ENCODE measurements around the gene CORIN.
"Not testable (repeated sequence)": the region's sequence is repeated elsewhere in the genome, so short reads cannot be mapped to it uniquely, and the experiment has no call there.

CORIN gene

GRCh38 chr4:47719576-47719975 lies 118.3 kb downstream of the CORIN start:
- no peak for DNase-seq

GRCh38 chr4:47718696-47719095 lies 119.2 kb downstream of the CORIN start:
- no peak for DNase-seq

GRCh38 chr4:47717188-47717587 lies 120.7 kb downstream of the CORIN start:
- DNase-seq, result no peak

DNA sequence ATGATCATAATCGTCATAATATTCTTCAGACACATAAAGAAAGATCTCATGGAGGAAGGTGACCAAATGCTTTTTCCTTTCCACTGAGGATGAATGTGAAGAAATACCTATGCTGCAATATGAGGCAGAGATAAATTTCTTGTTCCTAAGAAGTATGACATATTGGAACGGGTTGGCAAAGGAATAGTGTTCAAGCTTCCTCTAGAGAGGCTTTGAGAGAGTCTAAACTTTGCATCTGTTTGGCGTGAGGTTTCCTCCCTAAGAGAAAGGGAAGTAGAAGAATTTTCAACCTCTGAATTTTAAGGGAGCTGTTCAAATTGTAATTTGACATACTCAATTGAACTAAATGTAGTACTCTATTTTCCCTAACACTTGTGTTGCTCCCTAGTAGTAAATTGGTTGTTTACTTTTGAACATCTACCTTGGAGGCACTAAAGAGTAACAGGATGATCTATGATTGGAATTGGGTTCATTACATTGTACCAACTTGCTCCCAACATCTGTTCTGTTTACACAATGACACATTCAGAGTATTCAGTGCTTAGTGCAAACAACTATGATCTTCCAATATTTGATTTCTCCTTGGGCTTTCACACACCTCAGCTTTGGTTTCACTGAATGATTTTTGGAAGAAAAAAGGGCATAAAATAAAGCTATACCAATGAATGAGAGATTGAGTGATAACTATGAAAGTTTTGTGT lies 122.0 kb downstream of the CORIN start:
- DNase-seq, result no peak

DNA sequence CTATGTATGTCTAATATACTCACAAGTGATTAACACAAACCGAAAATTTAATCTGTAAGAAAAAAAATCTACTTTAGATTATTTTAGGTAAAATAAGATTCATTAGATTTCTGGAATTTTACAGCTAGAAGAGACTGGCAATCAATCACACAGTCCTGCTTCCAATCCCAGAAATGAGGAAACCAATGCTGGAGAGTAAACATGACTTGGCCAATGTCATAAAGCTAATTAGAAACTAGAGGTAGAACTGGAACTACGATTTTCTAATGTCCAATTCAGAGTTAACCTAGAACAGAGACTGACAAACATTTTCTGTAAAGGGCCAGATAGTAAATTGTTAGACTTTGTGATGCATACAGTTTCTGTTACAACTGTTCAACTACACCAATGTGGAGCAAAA lies 123.6 kb downstream of the CORIN start:
- no peak for DNase-seq

DNA sequence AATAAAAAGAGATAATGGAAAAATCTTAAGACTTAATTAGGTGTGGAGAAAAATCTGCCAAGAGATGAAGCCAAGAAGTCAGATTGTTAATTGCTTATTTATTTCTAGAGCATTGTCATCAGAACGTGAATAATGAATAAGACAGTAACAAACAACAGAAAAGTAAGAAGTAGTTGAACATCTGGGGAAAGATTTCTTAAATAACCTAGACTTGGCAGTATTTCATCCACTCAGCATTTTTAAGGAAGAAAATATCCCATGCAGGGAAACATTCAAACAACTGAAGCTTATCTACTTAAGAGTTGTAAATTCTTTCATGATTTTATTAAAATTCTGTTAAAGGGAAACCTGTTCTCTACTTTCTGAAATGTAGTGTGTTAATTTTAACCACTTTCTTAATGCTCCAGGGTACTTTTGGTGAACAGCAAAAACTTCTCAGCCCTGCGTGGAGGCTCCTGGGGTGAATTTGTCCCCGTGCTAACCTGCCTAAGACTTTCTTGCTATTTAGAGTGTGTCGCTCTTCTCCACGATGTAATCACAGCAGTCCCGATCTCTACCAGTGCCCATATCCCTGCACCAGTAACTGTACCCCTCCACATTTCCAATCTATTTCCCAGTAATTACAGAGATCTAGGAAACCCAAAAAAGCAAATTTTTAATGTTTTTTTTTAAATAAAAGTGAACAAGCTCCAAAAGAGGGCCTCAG lies 124.6 kb downstream of the CORIN start:
- DNase-seq, result no peak

GRCh38 chr4:47711646-47712045 lies 126.2 kb downstream of the CORIN start:
- DNase-seq, result no peak

DNA sequence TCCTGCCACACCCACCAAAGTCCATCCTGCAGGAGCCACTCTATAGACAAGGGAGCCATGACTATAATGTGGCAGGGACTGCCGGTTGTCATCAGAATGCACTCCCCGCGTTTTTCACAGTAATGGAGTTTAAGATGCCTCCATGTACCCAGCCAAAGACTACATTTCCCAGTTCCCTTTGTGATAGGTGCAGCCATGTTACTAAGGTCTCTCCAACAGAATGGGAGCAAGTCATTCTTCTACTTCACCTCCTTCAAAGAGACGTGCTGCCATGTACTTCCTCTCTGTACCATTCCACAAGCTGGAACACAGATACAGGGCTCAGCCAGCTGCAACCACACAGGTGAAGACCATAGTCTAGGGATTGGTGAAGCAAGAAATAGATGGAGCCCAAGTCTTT lies 126.7 kb downstream of the CORIN start:
- no peak for DNase-seq

- DNase-seq, result not testable (repeated sequence)
Measured at GRCh38 chr4:47706352-47706751, 131.5 kb downstream of the CORIN start.

- DNase-seq, result no peak
Measured at GRCh38 chr4:47705326-47705981, 132.4 kb downstream of the CORIN start.

GRCh38 chr4:47704693-47705325 lies 133.1 kb downstream of the CORIN start:
- DNase-seq, result peak; percentile 28

GRCh38 chr4:47703956-47704355 lies 133.9 kb downstream of the CORIN start:
- no peak for DNase-seq

- no peak for DNase-seq
Measured at GRCh38 chr4:47703008-47703407, 134.9 kb downstream of the CORIN start.

GRCh38 chr4:47701286-47701685 lies 136.6 kb downstream of the CORIN start:
- no peak for DNase-seq

DNA sequence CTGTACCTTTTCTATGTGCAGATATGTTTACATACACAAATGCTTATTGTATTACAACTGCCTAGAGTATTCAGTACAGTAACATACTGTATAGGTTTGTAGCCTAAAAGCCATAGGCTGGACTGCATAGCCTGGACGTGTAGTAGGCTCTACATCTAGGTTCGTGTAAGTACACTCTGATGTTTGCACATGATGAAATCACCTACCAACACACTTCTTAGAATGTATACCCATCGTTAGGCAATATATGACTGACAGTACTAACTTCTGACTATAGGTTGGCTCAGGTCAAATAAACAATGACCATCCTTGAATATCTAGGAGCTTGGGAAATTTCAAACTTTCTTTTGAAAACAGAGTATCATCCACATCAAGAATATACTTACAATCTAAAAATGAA lies 139.0 kb downstream of the CORIN start:
- no peak for DNase-seq

DNA sequence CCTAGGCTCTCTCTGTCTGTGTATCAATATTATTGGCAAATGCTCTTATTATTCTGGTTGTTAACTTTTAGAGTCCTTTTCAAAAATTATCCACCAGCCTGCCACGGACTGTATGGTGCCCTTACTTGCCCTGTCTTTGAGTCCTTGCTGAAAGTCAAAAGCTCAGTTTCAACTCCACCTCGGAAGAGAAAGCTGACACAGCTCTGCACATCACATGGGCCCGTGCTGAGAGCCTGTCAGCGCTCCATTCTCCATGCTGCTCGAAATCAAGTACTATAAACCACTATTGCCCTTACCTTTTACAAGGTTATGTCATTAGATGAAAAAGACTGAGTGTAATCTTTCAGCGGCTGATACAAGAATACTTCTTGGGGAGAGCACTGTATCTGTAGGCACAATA lies 141.0 kb downstream of the CORIN start:
- no peak for DNase-seq

- no peak for DNase-seq
Measured at GRCh38 chr4:47695260-47695659, 142.6 kb downstream of the CORIN start.

- no peak for DNase-seq
Measured at GRCh38 chr4:47694322-47694721, 143.5 kb downstream of the CORIN start.

DNA sequence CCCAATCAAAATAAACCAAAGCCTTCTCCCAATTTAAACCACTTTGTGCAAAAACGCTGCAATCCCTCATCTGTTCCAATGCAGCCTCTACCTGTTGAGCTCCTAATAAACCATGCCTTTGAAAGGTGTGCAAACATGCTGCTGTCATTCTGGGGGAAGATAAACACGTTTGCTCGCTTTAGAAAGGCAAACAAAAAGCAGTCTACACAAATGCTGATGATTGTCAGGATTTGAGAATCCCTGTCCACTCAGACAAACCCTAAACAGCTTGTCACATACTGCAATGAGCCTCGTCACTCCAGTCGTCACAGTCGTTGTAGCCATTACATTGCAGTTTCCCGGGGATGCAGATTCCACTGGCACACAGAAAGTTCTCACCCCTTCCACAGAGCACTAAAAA lies 145.2 kb downstream of the CORIN start:
- peak; percentile 45 for DNase-seq

DNA sequence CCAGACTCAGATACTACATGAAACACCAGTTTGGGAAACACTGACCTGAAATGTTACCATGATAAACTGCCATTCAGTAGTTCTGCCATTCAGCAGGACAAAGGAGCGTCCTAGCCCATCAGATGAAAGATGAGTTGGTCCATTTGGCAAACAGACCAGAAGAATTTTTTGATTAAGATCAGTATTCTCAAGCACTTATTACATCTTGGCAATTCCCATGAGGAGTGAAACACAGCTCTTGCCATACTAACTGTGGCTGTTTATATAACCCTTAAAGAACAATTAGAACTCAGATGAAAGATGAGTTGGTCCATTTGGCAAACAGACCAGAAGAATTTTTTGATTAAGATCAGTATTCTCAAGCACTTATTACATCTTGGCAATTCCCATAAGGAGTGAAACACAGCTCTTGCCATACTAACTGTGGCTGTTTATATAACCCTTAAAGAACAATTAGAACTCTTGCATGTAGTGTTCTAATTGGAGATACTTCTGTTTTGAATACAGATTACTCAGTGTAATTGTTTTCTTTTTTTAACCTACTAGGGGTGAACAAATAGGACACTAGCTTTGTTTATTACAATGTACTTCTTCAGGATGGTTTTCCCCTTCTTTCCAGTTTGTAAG lies 146.0 kb downstream of the CORIN start:
- DNase-seq, result not testable (repeated sequence)

DNA sequence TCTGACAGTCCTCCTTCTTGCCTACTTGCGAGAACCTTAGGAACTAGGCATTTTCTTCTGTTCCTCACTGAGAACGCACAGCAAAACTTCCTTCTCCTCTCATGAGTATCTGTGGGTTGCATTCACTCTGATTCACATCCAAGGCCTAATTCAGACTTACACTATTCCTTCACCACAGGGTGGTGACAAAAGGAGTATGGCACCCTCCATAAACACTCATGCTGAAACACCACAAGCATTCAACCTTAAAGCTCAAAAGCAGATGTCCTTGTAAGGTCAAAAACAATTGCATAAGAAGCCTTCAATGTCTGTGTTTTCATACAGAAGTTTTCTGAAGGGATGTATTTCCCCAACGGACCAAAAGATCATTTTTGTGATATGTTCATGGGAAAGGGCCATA lies 147.3 kb downstream of the CORIN start:
- no peak for DNase-seq

GRCh38 chr4:47686294-47686872 lies 151.5 kb downstream of the CORIN start:
- DNase-seq, result no peak

GRCh38 chr4:47675806-47676205 lies 162.1 kb downstream of the CORIN start:
- DNase-seq, result no peak
